Middle frontal gyrus (tissue), 1 donor: Measurements from ENCODE around the gene PPY.
A peak's percentile ranks its signal among the peaks of the same experiment; 100 is the strongest.
"Not testable (repeated sequence)": the region's sequence is repeated elsewhere in the genome, so short reads cannot be mapped to it uniquely, and the experiment has no call there.

Experiments
- DNase-seq: peaks from one replicate; pipeline ENCODE4 v3.0.0-alpha.2; 2015; ENCODE audit warnings: low spot score; ENCODE audit errors: extremely low spot score

Gene PPY, protein sequence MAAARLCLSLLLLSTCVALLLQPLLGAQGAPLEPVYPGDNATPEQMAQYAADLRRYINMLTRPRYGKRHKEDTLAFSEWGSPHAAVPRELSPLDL

GRCh38 chr17:43942051-43942685 lies at the start of gene PPY:
TSS of gene PPY (minus strand) at chr17:43942476. CDS start at chr17:43941654, 822 bp downstream.
- no peak for DNase-seq

GRCh38 chr17:43988301-43988700 lies 46.0 kb upstream of the PPY start:
- DNase-seq: no peak

GRCh38 chr17:43987131-43988021 lies 45.1 kb upstream of the PPY start:
- DNase-seq: no peak

- DNase-seq: peak; percentile 11
Observed at GRCh38 chr17:43986225-43986981, 44.1 kb upstream of the PPY start.

- DNase-seq: no peak
Observed at GRCh38 chr17:43984521-43984920, 42.2 kb upstream of the PPY start.

GRCh38 chr17:43983515-43984411 lies 41.5 kb upstream of the PPY start:
- no peak for DNase-seq

DNA sequence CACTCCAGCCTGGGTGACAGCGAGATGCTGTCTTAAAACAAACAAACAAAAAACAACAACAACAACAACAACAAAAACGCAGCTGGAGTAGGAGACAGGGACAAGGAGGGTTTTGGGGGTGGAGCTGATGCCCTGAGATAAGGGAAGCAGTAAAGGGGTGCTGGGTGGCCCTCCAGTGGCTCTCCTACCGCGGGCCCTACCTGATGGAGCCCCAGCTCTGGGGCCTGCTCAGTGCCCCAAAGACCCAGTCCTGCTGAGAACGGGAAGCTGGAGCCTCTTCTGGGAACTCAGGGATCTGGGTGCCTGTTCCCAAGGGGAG lies 40.9 kb upstream of the PPY start:
- DNase-seq: no peak

- DNase-seq: no peak
Observed at GRCh38 chr17:43982171-43982570, 39.9 kb upstream of the PPY start.

GRCh38 chr17:43979671-43980070 lies 37.4 kb upstream of the PPY start:
- DNase-seq: no peak

- DNase-seq: no peak
Observed at GRCh38 chr17:43979011-43979410, 36.7 kb upstream of the PPY start.

DNA sequence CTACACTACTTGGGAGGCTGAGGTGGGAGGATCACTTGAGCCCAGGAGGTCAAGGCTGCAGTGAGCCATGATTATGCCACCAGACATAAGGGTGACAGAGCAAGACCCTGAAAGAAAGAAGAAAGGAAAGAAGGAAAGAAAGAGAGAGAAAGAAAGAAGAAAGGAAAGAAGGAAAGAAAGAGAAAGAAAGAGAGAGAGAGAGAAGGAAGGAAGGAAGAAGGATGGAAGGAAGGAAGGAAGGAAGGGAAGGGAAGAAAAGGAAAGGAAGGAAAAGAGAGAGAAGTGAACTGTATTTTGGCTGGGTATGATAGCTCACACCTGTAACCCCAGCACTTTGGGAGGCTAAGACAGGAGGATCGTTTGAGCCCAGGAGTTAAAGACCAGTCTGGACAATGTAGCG lies 35.8 kb upstream of the PPY start:
- DNase-seq: no peak

GRCh38 chr17:43976963-43977837 lies 34.9 kb upstream of the PPY start:
- DNase-seq: no peak

GRCh38 chr17:43975898-43976297 lies 33.6 kb upstream of the PPY start:
- no peak for DNase-seq

- DNase-seq: no peak
Observed at GRCh38 chr17:43974382-43975266, 32.3 kb upstream of the PPY start.

- not testable (repeated sequence) for DNase-seq
Observed at GRCh38 chr17:43972444-43973212, 30.4 kb upstream of the PPY start.

DNA sequence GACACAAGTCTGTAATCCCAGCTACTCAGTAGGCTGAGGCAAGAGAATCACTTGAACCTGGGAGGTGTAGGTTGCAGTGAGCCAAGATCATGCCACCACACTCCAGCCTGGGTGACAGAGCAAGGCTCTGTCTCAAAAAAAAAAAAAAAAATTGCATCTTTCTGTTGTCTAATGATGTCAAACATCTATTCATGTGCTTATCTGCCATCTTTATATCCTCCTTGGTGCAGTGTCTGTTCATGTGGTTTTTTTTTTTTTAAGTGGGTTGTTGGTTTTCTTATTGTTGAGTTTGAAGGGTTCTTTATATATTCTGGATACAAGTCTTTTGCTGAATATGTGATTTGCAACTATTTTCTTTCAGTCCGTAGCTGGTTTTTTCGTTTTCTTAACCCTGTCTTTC lies 29.2 kb upstream of the PPY start:
- DNase-seq: not testable (repeated sequence)

DNA sequence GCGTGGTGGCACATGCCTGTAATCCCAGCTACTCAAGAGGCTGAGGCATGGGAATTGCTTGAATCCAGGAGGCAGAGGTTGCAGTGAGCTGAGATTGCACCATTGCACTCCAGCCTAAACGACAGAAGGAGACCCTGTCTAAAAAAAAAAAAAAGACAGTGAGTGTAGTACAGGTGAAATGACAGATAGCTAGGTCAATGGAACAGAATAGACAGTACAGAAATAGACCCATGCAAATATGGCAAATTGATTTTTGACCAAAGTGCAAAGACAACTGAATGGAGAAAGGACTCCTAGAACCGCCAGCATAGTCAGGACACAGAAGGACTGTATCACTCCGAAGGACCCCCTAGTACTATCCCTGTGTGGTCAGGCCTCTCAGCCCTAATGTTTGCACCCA lies 28.1 kb upstream of the PPY start:
- DNase-seq: no peak

GRCh38 chr17:43967251-43967875 lies 25.1 kb upstream of the PPY start:
- no peak for DNase-seq
